ENCODE data around the gene TAGLN2.

DNA sequence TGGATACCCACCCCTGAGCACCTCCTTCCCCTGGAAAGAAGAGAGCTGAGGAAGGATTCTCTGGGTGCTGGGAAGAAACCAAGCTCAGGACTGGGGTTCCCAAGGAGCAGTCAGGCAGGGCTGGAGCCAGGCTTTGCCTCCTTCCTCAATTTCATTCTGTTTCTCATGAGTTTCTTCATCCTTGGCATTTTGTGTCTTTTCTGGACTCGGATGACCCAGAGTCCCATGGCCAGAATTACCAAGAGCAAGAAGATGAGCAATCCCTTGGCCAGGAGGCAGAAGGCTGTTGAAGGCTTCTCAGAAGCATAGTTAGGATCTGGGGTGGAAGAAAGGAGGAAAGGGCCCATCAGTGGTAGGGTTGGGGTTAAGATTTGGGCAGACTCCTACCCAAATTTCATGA is 26.2 kb upstream of the TAGLN2 start:
- TF ChIP-seq, protein P1, sequence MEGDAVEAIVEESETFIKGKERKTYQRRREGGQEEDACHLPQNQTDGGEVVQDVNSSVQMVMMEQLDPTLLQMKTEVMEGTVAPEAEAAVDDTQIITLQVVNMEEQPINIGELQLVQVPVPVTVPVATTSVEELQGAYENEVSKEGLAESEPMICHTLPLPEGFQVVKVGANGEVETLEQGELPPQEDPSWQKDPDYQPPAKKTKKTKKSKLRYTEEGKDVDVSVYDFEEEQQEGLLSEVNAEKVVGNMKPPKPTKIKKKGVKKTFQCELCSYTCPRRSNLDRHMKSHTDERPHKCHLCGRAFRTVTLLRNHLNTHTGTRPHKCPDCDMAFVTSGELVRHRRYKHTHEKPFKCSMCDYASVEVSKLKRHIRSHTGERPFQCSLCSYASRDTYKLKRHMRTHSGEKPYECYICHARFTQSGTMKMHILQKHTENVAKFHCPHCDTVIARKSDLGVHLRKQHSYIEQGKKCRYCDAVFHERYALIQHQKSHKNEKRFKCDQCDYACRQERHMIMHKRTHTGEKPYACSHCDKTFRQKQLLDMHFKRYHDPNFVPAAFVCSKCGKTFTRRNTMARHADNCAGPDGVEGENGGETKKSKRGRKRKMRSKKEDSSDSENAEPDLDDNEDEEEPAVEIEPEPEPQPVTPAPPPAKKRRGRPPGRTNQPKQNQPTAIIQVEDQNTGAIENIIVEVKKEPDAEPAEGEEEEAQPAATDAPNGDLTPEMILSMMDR (IDR thresholded peaks at IDR 0.05; ENCODE audit: insufficient read depth, low read length), result no peak
- TF ChIP-seq, protein P2, sequence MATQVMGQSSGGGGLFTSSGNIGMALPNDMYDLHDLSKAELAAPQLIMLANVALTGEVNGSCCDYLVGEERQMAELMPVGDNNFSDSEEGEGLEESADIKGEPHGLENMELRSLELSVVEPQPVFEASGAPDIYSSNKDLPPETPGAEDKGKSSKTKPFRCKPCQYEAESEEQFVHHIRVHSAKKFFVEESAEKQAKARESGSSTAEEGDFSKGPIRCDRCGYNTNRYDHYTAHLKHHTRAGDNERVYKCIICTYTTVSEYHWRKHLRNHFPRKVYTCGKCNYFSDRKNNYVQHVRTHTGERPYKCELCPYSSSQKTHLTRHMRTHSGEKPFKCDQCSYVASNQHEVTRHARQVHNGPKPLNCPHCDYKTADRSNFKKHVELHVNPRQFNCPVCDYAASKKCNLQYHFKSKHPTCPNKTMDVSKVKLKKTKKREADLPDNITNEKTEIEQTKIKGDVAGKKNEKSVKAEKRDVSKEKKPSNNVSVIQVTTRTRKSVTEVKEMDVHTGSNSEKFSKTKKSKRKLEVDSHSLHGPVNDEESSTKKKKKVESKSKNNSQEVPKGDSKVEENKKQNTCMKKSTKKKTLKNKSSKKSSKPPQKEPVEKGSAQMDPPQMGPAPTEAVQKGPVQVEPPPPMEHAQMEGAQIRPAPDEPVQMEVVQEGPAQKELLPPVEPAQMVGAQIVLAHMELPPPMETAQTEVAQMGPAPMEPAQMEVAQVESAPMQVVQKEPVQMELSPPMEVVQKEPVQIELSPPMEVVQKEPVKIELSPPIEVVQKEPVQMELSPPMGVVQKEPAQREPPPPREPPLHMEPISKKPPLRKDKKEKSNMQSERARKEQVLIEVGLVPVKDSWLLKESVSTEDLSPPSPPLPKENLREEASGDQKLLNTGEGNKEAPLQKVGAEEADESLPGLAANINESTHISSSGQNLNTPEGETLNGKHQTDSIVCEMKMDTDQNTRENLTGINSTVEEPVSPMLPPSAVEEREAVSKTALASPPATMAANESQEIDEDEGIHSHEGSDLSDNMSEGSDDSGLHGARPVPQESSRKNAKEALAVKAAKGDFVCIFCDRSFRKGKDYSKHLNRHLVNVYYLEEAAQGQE (IDR thresholded peaks at IDR 0.05; ENCODE audit: insufficient replicate concordance, low read depth), result no peak
- TF ChIP-seq POLR2AphosphoS5 (IDR thresholded peaks at IDR 0.05; ENCODE audit: low read depth), result no peak
